ENCODE measurements around the gene TBL1Y. TPM values are rescaled to one million over a fixed set of nuclear protein-coding genes. Genes with fewer than 3 reads are reported as not detected.
"Not testable (repeated sequence)": the region's sequence is repeated elsewhere in the genome, so short reads cannot be mapped to it uniquely, and the experiment has no call there.

TBL1Y gene
- not detected for total RNA-seq

DNA sequence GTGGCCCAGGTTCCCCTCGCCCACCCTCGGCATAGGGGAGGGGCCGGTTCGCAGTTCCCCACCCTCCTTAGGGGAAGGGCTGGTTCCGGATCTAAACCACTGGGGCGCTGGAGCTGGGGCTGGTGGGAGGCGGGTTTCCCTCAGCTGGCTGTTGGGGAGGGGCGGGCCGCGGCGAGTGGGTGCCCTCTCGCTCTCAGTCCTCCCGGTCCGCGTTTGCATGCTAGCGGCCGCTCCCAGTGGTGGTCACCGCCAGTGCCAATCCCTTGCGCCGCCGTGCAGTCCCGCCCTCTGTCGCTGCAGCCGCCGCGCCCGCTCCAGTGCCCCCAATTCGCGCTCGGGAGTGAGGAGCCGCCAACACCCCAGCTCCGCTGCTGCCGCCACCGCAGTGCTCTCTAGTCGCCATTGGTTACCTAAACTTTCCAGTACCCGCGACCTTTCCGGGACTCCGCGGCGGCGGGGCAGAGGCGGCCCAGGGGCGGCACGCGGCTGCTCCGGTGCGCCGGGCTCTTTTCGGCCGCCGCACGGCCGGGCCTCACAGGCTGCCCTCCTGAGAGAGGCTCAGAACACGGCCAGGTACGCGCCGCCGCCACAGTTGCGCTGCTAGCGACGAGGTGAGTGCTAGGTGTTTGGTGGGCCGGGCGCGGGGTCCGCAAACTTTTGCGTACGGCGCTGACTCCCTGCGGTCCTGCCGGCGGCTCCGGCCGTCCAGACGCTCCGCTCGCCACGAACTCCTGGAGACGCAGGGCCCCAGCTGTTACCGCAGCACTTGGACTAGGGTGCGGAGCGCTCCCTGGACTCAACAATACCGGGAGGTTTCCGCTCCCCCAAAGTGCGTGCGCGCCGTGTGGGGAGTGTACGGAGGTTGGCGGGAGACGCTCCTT lies at the start of gene TBL1Y:
TSS of gene TBL1Y (plus strand) at position 326 of the 881 bp plus-strand sequence. CDS start 114,388 bp downstream, outside the sequence.
- no peaks in the 10 kb centered on the region for H3K4me1 ChIP-seq
- intact Hi-C loops (cut with DNase I; ENCODE audit: low total_unique reads), result no loop called here
- no peak for DNase-seq
- no peak within 1 kb of the TSS for H3K4me3 ChIP-seq
- H3K27ac ChIP-seq, result no peak within 1 kb of the TSS
- H3K9me3 ChIP-seq, result no peaks in the 10 kb centered on the region
- H3K36me3 ChIP-seq, result no peaks in the 10 kb centered on the region
- no peak for TF ChIP-seq POLR2A (IDR thresholded peaks at IDR 0.05)
- TF ChIP-seq, protein P1, sequence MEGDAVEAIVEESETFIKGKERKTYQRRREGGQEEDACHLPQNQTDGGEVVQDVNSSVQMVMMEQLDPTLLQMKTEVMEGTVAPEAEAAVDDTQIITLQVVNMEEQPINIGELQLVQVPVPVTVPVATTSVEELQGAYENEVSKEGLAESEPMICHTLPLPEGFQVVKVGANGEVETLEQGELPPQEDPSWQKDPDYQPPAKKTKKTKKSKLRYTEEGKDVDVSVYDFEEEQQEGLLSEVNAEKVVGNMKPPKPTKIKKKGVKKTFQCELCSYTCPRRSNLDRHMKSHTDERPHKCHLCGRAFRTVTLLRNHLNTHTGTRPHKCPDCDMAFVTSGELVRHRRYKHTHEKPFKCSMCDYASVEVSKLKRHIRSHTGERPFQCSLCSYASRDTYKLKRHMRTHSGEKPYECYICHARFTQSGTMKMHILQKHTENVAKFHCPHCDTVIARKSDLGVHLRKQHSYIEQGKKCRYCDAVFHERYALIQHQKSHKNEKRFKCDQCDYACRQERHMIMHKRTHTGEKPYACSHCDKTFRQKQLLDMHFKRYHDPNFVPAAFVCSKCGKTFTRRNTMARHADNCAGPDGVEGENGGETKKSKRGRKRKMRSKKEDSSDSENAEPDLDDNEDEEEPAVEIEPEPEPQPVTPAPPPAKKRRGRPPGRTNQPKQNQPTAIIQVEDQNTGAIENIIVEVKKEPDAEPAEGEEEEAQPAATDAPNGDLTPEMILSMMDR (IDR thresholded peaks at IDR 0.05), result no peak
- no peaks in the 10 kb centered on the region for H3K27me3 ChIP-seq

DNA sequence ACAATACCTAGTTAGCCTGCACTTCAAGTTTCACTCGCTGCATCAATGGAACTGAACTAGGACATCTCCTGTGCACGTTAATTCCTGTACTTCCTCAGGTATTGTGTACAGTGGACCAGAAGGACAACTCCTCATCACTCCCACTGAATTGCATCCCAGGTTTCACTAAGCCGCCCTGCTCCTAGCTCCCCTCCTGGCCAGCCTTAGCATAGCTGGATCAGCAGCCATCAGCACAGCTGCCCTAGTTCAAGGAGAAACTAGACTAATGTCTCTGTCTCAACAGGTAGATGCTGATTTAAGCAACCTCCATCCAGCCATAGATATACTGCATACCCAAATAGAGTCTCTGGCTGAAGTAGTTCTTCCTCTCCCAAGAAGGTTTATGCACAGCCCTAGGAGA lies 16.0 kb upstream of the TBL1Y start:
- Histone ChIP-seq H3K4me3 (no peak overlapping the region), H3K4me1 (no peaks in the 10 kb centered on the region), H3K27me3 (no peaks in the 10 kb centered on the region), H3K36me3 (no peaks in the 10 kb centered on the region), H3K27ac (no peak overlapping the region), H3K9me3 (no peaks in the 10 kb centered on the region)
- intact Hi-C loops (cut with DNase I; ENCODE audit: low total_unique reads), result no loop called here
- TF ChIP-seq, protein P1 (IDR thresholded peaks at IDR 0.05), result no peak
- no peak for TF ChIP-seq POLR2A (IDR thresholded peaks at IDR 0.05)
- no peak for DNase-seq

DNA sequence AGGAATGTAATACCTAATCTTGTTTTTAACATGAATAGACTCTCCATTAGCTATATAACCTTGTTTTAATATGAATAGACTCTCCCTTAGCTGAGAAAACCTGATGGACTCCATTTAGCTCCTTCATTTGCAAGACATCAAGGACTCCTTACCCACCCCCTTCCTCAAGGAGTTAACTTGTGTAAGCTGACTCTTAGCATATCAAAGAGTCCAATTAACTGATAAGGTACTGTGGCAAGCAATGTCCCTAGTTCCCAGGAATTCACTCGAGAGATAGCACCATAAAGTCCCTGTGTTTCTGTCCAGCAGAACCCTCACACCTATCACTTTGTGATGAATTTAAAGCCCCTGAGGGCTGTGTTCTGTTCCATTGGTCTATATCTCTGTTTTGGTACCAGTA lies 15.3 kb upstream of the TBL1Y start:
- Histone ChIP-seq H3K9me3 (no peaks in the 10 kb centered on the region), H3K4me1 (no peaks in the 10 kb centered on the region), H3K4me3 (no peak overlapping the region), H3K27ac (no peak overlapping the region), H3K27me3 (no peaks in the 10 kb centered on the region), H3K36me3 (no peaks in the 10 kb centered on the region)
- no peak for TF ChIP-seq POLR2A (IDR thresholded peaks at IDR 0.05)
- TF ChIP-seq, protein P1 (IDR thresholded peaks at IDR 0.05), result no peak
- intact Hi-C loops (cut with DNase I; ENCODE audit: low total_unique reads), result no loop called here
- no peak for DNase-seq

- H3K4me1 ChIP-seq; DNase-seq; H3K4me3 ChIP-seq; intact Hi-C loops (cut with DNase I; ENCODE audit: low total_unique reads); H3K9me3 ChIP-seq; H3K36me3 ChIP-seq; H3K27ac ChIP-seq; H3K27me3 ChIP-seq: not testable (repeated sequence)
Measured at GRCh38 chrY:6902116-6902515, 8.4 kb upstream of the TBL1Y start.

DNA sequence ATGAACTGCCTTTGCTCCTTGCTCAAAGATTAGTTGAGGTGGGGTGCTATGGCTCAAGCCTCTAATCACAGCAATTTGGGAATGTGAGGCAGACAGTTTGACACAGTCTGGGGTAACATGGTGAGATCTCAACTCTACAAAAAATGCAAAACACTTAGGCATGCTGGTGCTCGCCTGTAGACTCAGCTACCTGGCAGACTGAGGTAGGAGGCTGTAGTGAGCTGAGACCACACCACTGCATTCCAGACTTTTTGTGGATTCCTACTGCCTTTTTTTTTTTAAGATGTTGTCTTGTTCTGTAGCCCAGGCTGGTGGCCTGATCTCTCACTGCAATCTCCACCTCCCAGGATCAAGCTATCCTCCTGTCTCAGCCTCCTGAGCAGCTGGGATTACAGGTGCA lies 2.9 kb upstream of the TBL1Y start:
- Histone ChIP-seq H3K9me3 (no peaks in the 10 kb centered on the region), H3K4me1 (no peaks in the 10 kb centered on the region), H3K27ac (no peak overlapping the region), H3K4me3 (no peak overlapping the region), H3K36me3 (no peaks in the 10 kb centered on the region), H3K27me3 (no peaks in the 10 kb centered on the region)
- intact Hi-C loops (cut with DNase I; ENCODE audit: low total_unique reads), result no loop called here
- TF ChIP-seq, protein P1 (IDR thresholded peaks at IDR 0.05), result no peak
- no peak for TF ChIP-seq POLR2A (IDR thresholded peaks at IDR 0.05)
- DNase-seq, result no peak

GRCh38 chrY:6908021-6908420 lies 2.5 kb upstream of the TBL1Y start:
- H3K27ac ChIP-seq; H3K36me3 ChIP-seq; DNase-seq; intact Hi-C loops (cut with DNase I; ENCODE audit: low total_unique reads); H3K9me3 ChIP-seq; H3K27me3 ChIP-seq; H3K4me3 ChIP-seq; H3K4me1 ChIP-seq: not testable (repeated sequence)

Data from uterus (tissue), 4 donors.